ENCODE results near the gene SOHLH2.

The SOHLH2 gene

DNA sequence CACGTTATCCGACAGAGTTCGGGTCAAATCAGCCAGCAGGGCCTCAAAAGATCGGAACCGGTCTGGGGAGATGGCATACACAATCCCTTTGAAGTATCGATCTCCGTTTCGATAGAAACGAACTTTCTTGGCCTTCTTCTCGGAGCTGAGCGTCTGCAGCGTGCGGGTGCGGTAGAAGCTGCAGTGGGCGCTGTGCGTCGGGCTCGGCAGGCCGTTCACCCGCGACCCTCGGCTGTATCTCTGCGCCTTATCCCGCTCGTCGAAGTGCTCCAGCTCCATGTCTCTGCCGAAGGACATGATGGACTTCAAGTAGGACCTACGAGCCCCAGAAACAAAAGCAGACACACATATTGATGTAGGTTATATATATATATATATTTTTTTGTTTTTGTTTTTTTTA is 88.5 kb downstream of the SOHLH2 start:
- no peak overlapping the region for H3K27ac ChIP-seq (ENCODE audit: insufficient read depth, low read length, poor library complexity, severe bottlenecking)
- H3K9me3 ChIP-seq (ENCODE audit: control insufficient read depth, low read length), result no peaks in the 10 kb centered on the region
- DNase-seq, result no peak
- no peak overlapping the region for H3K4me3 ChIP-seq (ENCODE audit: insufficient read depth, low read depth, low read length, poor library complexity, severe bottlenecking)
- no peaks in the 10 kb centered on the region for H3K36me3 ChIP-seq (ENCODE audit: control insufficient read depth, insufficient read depth, low read length)
- no peaks in the 10 kb centered on the region for H3K4me1 ChIP-seq (ENCODE audit: control insufficient read depth, insufficient read depth, low read length, poor library complexity, severe bottlenecking)
- H3K27me3 ChIP-seq (replicated peaks; ENCODE audit: control insufficient read depth, insufficient read depth, low read length, poor library complexity, severe bottlenecking), result peaks cover 3% of the 10 kb centered on the region

DNA sequence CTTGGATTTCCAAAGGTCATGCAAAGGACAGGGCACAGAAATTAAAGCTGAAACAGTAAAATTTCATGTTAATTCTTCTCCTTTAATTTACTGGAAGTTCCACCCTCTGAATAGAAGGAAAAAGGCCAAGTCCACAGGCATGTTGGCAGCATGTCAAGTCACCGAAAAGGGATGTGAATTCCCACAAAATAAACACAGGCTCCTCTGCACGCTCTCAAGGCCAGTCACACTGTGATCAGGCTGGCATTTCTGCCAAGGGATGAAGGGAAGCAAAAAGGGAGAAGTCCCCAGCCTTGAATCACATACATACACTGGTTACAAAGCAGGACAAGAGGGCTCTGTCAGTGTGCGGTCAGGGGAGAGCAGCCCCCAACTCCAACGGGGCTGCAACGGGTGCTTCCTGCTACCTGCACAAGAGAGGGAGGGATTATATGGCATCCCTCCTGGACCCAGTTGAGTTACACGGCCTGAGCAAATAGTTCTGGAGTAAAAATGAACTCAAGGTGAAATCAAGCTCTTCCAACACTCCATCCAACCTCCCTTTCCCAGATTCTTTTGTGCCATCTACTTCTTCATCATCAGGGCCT is 90.0 kb downstream of the SOHLH2 start:
- Histone ChIP-seq H3K9me3 (ENCODE audit: control insufficient read depth, low read length) (no peaks in the 10 kb centered on the region), H3K4me1 (ENCODE audit: control insufficient read depth, insufficient read depth, low read length, poor library complexity, severe bottlenecking) (no peaks in the 10 kb centered on the region), H3K27me3 (replicated peaks; ENCODE audit: control insufficient read depth, insufficient read depth, low read length, poor library complexity, severe bottlenecking) (no peaks in the 10 kb centered on the region), H3K36me3 (ENCODE audit: control insufficient read depth, insufficient read depth, low read length) (no peaks in the 10 kb centered on the region), H3K4me3 (ENCODE audit: insufficient read depth, low read depth, low read length, poor library complexity, severe bottlenecking) (no peak overlapping the region), H3K27ac (ENCODE audit: insufficient read depth, low read length, poor library complexity, severe bottlenecking) (no peak overlapping the region)
- DNase-seq, result no peak
